IPS DF 19.7 (cell line): ENCODE results near the gene MED15.
"Not testable (repeated sequence)": the region's sequence is repeated elsewhere in the genome, so short reads cannot be mapped to it uniquely, and the experiment has no call there.

Source experiments
- DNase-seq: peaks from one replicate; pipeline ENCODE4 v3.0.0-alpha.2; 2013; ENCODE audit warnings: low read depth, low spot score

Gene MED15

GRCh38 chr22:20531404-20532201, 24.2 kb downstream of the MED15 start:
- no peak for DNase-seq

GRCh38 chr22:20532256-20532993, 25.0 kb downstream of the MED15 start:
- DNase-seq: no peak

GRCh38 chr22:20533095-20533878, 25.9 kb downstream of the MED15 start:
- no peak for DNase-seq

- no peak for DNase-seq
These were observed 26.5 kb downstream of the MED15 start for GRCh38 chr22:20533879-20534265.

GRCh38 chr22:20536590-20537324, 29.3 kb downstream of the MED15 start:
- DNase-seq: no peak

GRCh38 chr22:20537325-20537756, 29.9 kb downstream of the MED15 start:
- no peak for DNase-seq

- no peak for DNase-seq
These were observed 30.6 kb downstream of the MED15 start for GRCh38 chr22:20537983-20538382.

GRCh38 chr22:20538875-20539274, 31.5 kb downstream of the MED15 start:
- not testable (repeated sequence) for DNase-seq

GRCh38 chr22:20542055-20542454, 34.6 kb downstream of the MED15 start:
- no peak for DNase-seq

GRCh38 chr22:20542736-20543135, 35.3 kb downstream of the MED15 start:
- no peak for DNase-seq

- DNase-seq: not testable (repeated sequence)
These were observed 37.9 kb downstream of the MED15 start for GRCh38 chr22:20545318-20545634.

- DNase-seq: no peak
These were observed 38.5 kb downstream of the MED15 start for GRCh38 chr22:20545681-20546521.

- DNase-seq: no peak
These were observed 39.1 kb downstream of the MED15 start for GRCh38 chr22:20546541-20546950.

- DNase-seq: no peak
These were observed 39.6 kb downstream of the MED15 start for GRCh38 chr22:20547029-20547428.

- no peak for DNase-seq
These were observed 41.4 kb downstream of the MED15 start for GRCh38 chr22:20548806-20549205.

GRCh38 chr22:20549232-20549841, 41.9 kb downstream of the MED15 start:
- no peak for DNase-seq

- DNase-seq: no peak
These were observed 42.8 kb downstream of the MED15 start for GRCh38 chr22:20550057-20550817.

- no peak for DNase-seq
These were observed 43.7 kb downstream of the MED15 start for GRCh38 chr22:20550851-20551744.
